Gastrocnemius medialis (tissue), 4 donors: ENCODE results near the gene CEP170B. TPM values are rescaled to one million over a fixed set of nuclear protein-coding genes. Genes with fewer than 3 reads are reported as not detected.

Experiments
- ATAC-seq, 2 donors: fragments of 150-250 bp; one replicate each; pipeline ENCODE4 v1.9.1; 2016
- DNase-seq, 2 donors: peaks; one replicate each; pipeline ENCODE4 v3.0.0-alpha.2; 2019
- H3K27ac ChIP-seq, 4 donors: fragments of 200-600 bp; sonication (generic); 1 replicate in 1 of 4; 2 replicates in 3 of 4; pipeline ENCODE4 v1.5.1; 2016 to 2018; ENCODE audit warnings: mild to moderate bottlenecking in 2 of 4, moderate library complexity in 1 of 4
- H3K27me3 ChIP-seq, 3 donors: fragments of 200-600 bp; sonication (generic) in 2 of 3; 1 replicate in 1 of 3; 2 replicates in 2 of 3; pipeline versions ENCODE4 v1.5.1 to v1.6.0; 2016 to 2019; ENCODE audit warnings: mild to moderate bottlenecking in 1 of 3, moderate library complexity in 1 of 3
- H3K36me3 ChIP-seq, 2 donors: fragments of 200-600 bp; sonication (generic) in 1 of 2; one replicate each; pipeline ENCODE4 v1.5.1; 2017 to 2018
- H3K4me1 ChIP-seq, 2 donors: fragments of 200-600 bp; sonication (generic) in 1 of 2; one replicate each; pipeline ENCODE4 v1.5.1; 2016 to 2017; ENCODE audit warnings: mild to moderate bottlenecking in 2 of 2
- H3K4me3 ChIP-seq, 4 donors: fragments of 200-600 bp; sonication (generic) in 3 of 4; 1 replicate in 1 of 4; 2 replicates in 3 of 4; pipeline ENCODE4 v1.5.1; 2016 to 2019; ENCODE audit warnings: mild to moderate bottlenecking in 2 of 4
- H3K9me3 ChIP-seq, 3 donors: fragments of 200-600 bp; sonication (generic) in 2 of 3; 1 replicate in 1 of 3; 2 replicates in 2 of 3; pipeline ENCODE4 v1.5.1; 2016 to 2019
- CTCF ChIP-seq, 5 experiments: fragments of 450-650 bp in 3 of 5; fragments of 200-600 bp in 2 of 5; sonication (generic) in 2 of 5; IDR thresholded peaks in 4 of 5; conservative IDR thresholded peaks in 1 of 5; 1 replicate in 4 of 5; 2 replicates in 1 of 5; pipeline ENCODE4 v1.5.1; 2016 to 2019; ENCODE audit warnings: antibody characterized with exemption in 5 of 5, mild to moderate bottlenecking in 3 of 5, moderate library complexity in 3 of 5
- POLR2A ChIP-seq, 2 donors: fragments of 450-650 bp; IDR thresholded peaks; one replicate each; pipeline ENCODE4 v1.6.1; 2017; ENCODE audit warnings: antibody characterized with exemption in 2 of 2, mild to moderate bottlenecking in 2 of 2, moderate library complexity in 2 of 2
- in situ Hi-C, 4 donors: fragments of 200-750 bp; cut with MboI; loops; one replicate each; pipeline versions ENCODE4 v1.15.0 to v1.8.0; 2017; ENCODE audit warnings: low sequenced_read_pairs in 4 of 4
- intact Hi-C: fragments of 100-400 bp; cut with DNase I; formaldehyde crosslinking; loops from one replicate; pipeline ENCODE4 v1.15.1; 2023; ENCODE audit warnings: low total_unique reads
- total RNA-seq, 4 donors: library from RNA; depleted of rRNA; stranded (reverse); fragments of >200 nt; gene quantifications; one replicate each; pipeline versions ENCODE4 v1.1.0 to v1.2.3, GENCODE V29; 2016

Gene CEP170B
- total RNA-seq: 10 to 100 TPM in 1 of 4 donors, 1 to 10 TPM in 3; 4.5 to 13.0 (median 7.1) TPM

DNA sequence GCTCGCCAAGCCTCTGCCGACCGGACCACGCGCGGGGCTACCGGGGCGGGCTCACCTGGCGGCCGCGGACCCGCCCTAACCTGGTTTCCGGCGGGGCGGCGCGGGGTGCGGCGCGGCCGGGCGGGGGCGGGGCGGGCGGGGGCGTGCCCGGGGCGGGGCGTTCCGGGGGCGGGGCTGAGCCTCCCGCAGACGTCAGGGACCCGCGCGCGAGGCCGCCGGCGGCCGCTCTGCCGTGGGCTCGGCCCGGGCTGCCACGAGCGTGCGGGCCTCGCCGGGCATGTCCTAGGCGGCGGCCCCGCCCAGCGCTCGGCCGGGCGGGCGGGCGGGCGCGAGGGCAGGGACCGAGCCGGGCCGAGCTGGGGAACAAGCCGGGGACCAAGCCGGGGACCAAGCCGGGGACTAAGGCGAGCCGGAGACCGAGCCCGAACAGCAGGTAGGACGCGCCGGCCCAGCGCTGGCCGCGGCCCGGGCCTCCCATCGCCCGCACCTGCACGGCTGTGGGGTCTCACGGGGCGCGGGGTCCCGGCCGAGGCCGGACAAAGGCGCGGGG is at the start of gene CEP170B:
Gene CEP170B (plus strand): TSS at position 188 of the 550 bp plus-strand sequence. CDS start 3,183 bp downstream, outside the sequence.
- Histone ChIP-seq H3K4me1 (peaks cover 14 to 17% of the 10 kb centered on the region in 2 donors), H3K27ac (peak within 1 kb of the TSS; percentile 20 to 63 (median 50)), H3K9me3 (no peaks in the 10 kb centered on the region), H3K4me3 (peak within 1 kb of the TSS; percentile 65 to 76 (median 73)), H3K36me3 (peaks cover 0 to 3% of the 10 kb centered on the region in 2 donors), H3K27me3 (peaks cover 13 to 16% (median 14%) of the 10 kb centered on the region in 3 donors)
- TF ChIP-seq POLR2A (IDR thresholded peaks at IDR 0.05) (no peak), CTCF (IDR thresholded peaks at IDR 0.05 in 4 of 5, conservative IDR thresholded peaks at IDR 0.05 in 1 of 5) (no peak)
- no peak for DNase-seq
- in situ Hi-C loops (no loop called here), intact Hi-C loops (loop anchor here (5.0 kb wide), 1 partner anchor 68 kb away; the partner anchor contains the start of gene AKT1)
- ATAC-seq: peak; percentile 77 to 78

- ATAC-seq: peak in 1 of 2 donors; percentile 6
- Histone ChIP-seq H3K27me3 (no peaks in the 10 kb centered on the region), H3K9me3 (no peaks in the 10 kb centered on the region), H3K36me3 (no peaks in the 10 kb centered on the region), H3K27ac (peak overlapping the region; percentile 97 to 99 (median 98)), H3K4me1 (peaks cover 32 to 33% of the 10 kb centered on the region in 2 donors), H3K4me3 (peak overlapping the region; percentile 91 to 99 (median 94))
- no peak for DNase-seq
- intact Hi-C loops (no loop called here), in situ Hi-C loops (no loop called here)
- no peak for TF ChIP-seq CTCF (IDR thresholded peaks at IDR 0.05 in 4 of 5, conservative IDR thresholded peaks at IDR 0.05 in 1 of 5)
- TF ChIP-seq POLR2A (IDR thresholded peaks at IDR 0.05): no peak
These were observed 48.5 kb upstream of the CEP170B start for GRCh38 chr14:104816616-104816884.

- DNase-seq (no peak), ATAC-seq (no peak)
- no peaks in the 10 kb centered on the region for H3K27me3 ChIP-seq
- H3K4me3 ChIP-seq: no peak overlapping the region
- intact Hi-C loops (no loop called here), in situ Hi-C loops (no loop called here)
- peaks cover 32 to 33% of the 10 kb centered on the region in 2 donors for H3K4me1 ChIP-seq
- no peak for TF ChIP-seq POLR2A (IDR thresholded peaks at IDR 0.05)
- no peak for TF ChIP-seq CTCF (IDR thresholded peaks at IDR 0.05 in 4 of 5, conservative IDR thresholded peaks at IDR 0.05 in 1 of 5)
- H3K9me3 ChIP-seq: no peaks in the 10 kb centered on the region
- no peak overlapping the region for H3K27ac ChIP-seq
- no peaks in the 10 kb centered on the region for H3K36me3 ChIP-seq
These were observed 46.9 kb upstream of the CEP170B start for GRCh38 chr14:104817930-104818713.

GRCh38 chr14:104818714-104819161 is 46.3 kb upstream of the CEP170B start:
- intact Hi-C loops (no loop called here), in situ Hi-C loops (no loop called here)
- TF ChIP-seq CTCF (IDR thresholded peaks at IDR 0.05 in 4 of 5, conservative IDR thresholded peaks at IDR 0.05 in 1 of 5) (no peak), POLR2A (IDR thresholded peaks at IDR 0.05) (no peak)
- H3K36me3 ChIP-seq: no peaks in the 10 kb centered on the region
- H3K9me3 ChIP-seq: no peaks in the 10 kb centered on the region
- DNase-seq (no peak), ATAC-seq (no peak)
- H3K27ac ChIP-seq: no peak overlapping the region
- no peaks in the 10 kb centered on the region for H3K27me3 ChIP-seq
- H3K4me3 ChIP-seq: no peak overlapping the region
- peaks cover 27 to 28% of the 10 kb centered on the region in 2 donors for H3K4me1 ChIP-seq
